ENCODE measurements around the gene NFAM1.

NFAM1 gene

GRCh38 chr22:42387631-42388030 lies 44.6 kb downstream of the NFAM1 start:
- DNase-seq (ENCODE audit: insufficient read length, low spot score) (no peak), FAIRE-seq (no peak)

GRCh38 chr22:42385696-42386095 lies 46.5 kb downstream of the NFAM1 start:
- DNase-seq (ENCODE audit: insufficient read length, low spot score) (no peak), FAIRE-seq (no peak)

- DNase-seq (ENCODE audit: insufficient read length, low spot score): no peak
These were observed 47.7 kb downstream of the NFAM1 start for GRCh38 chr22:42384506-42384905.

GRCh38 chr22:42383851-42384417 lies 48.3 kb downstream of the NFAM1 start:
- peak; percentile 40 for FAIRE-seq
- DNase-seq (ENCODE audit: insufficient read length, low spot score): no peak

More at GRCh38 chr22:42384506-42384905, 47.7 kb downstream of the NFAM1 start:
- FAIRE-seq: no peak

- DNase-seq (ENCODE audit: insufficient read length, low spot score): no peak
- FAIRE-seq: no peak
These were observed 48.9 kb downstream of the NFAM1 start for GRCh38 chr22:42383287-42383686.

GRCh38 chr22:42380769-42381551 lies 51.2 kb downstream of the NFAM1 start:
- FAIRE-seq (no peak), DNase-seq (ENCODE audit: insufficient read length, low spot score) (no peak)

GRCh38 chr22:42379966-42380537 lies 52.2 kb downstream of the NFAM1 start:
- no peak for FAIRE-seq
- no peak for DNase-seq (ENCODE audit: insufficient read length, low spot score)

- FAIRE-seq: no peak
These were observed 55.3 kb downstream of the NFAM1 start for GRCh38 chr22:42376711-42377554.

GRCh38 chr22:42375982-42376381 lies 56.2 kb downstream of the NFAM1 start:
- DNase-seq (ENCODE audit: insufficient read length, low spot score) (no peak), FAIRE-seq (no peak)

More at GRCh38 chr22:42376711-42377554, 55.3 kb downstream of the NFAM1 start:
- DNase-seq (ENCODE audit: insufficient read length, low spot score): no peak

- no peak for FAIRE-seq
These were observed 59.2 kb downstream of the NFAM1 start for GRCh38 chr22:42372976-42373375.

GRCh38 chr22:42371501-42371900 lies 60.7 kb downstream of the NFAM1 start:
- DNase-seq (ENCODE audit: insufficient read length, low spot score) (no peak), FAIRE-seq (no peak)

More at GRCh38 chr22:42372976-42373375, 59.2 kb downstream of the NFAM1 start:
- DNase-seq (ENCODE audit: insufficient read length, low spot score): no peak

GRCh38 chr22:42371099-42371498 lies 61.1 kb downstream of the NFAM1 start:
- DNase-seq (ENCODE audit: insufficient read length, low spot score) (no peak), FAIRE-seq (no peak)

- DNase-seq (ENCODE audit: insufficient read length, low spot score): peak; percentile 98
- peak; percentile 58 for FAIRE-seq
These were observed 62.8 kb downstream of the NFAM1 start for GRCh38 chr22:42369250-42370041.

GRCh38 chr22:42368379-42369249 lies 63.6 kb downstream of the NFAM1 start:
- no peak for FAIRE-seq
- no peak for DNase-seq (ENCODE audit: insufficient read length, low spot score)

GRCh38 chr22:42367980-42368378 lies 64.2 kb downstream of the NFAM1 start:
- FAIRE-seq (no peak), DNase-seq (ENCODE audit: insufficient read length, low spot score) (no peak)

- FAIRE-seq (no peak), DNase-seq (ENCODE audit: insufficient read length, low spot score) (no peak)
These were observed 65.2 kb downstream of the NFAM1 start for GRCh38 chr22:42366806-42367581.

- DNase-seq (ENCODE audit: insufficient read length, low spot score) (no peak), FAIRE-seq (no peak)
These were observed 66.1 kb downstream of the NFAM1 start for GRCh38 chr22:42365942-42366695.
